Measurements from ENCODE around the gene REEP3.

- TF ChIP-seq CTCF (conservative IDR thresholded peaks at IDR 0.05; ENCODE audit: low read length), result no peak
- TF ChIP-seq EZH2phosphoT487 (IDR thresholded peaks at IDR 0.05; ENCODE audit: borderline replicate concordance), result no peak
Measured at GRCh38 chr10:63583909-63584724, 62.9 kb downstream of the REEP3 start.

Data from Loucy (cell line).